OCI-LY1 (cell line): Measurements from ENCODE around the gene CRYBG1.

Experiments used
- H2AFZ ChIP-seq: fragments of 200-600 bp; sonication (generic), shearing (Covaris generic); 2 replicates; pipeline ENCODE4 v1.6.0; 2014; ENCODE audit warnings: antibody characterized with exemption, mild to moderate bottlenecking, low read length
- H3F3A ChIP-seq: fragments of 200-600 bp; sonication (generic), shearing (Covaris generic); 2 replicates; pipeline ENCODE4 v1.6.0; 2014; ENCODE audit warnings: mild to moderate bottlenecking, antibody characterized with exemption, low read length, moderate library complexity; ENCODE audit not compliant: insufficient read depth
- H3K27ac ChIP-seq: fragments of 200-600 bp; sonication (generic); 2 replicates; pipeline ENCODE4 v1.5.1; 2014; ENCODE audit warnings: low read length, mixed run types, mild to moderate bottlenecking, low read depth; ENCODE audit not compliant: poor library complexity, severe bottlenecking
- H3K27me3 ChIP-seq: fragments of 200-600 bp; sonication (generic); 2 replicates; pipeline ENCODE4 v1.6.0; 2014; ENCODE audit warnings: antibody characterized with exemption, mild to moderate bottlenecking, low read length, moderate library complexity; ENCODE audit not compliant: insufficient read depth
- H3K36me3 ChIP-seq: fragments of 200-600 bp; sonication (generic); 2 replicates; pipeline ENCODE4 v1.6.1; 2014; ENCODE audit warnings: mild to moderate bottlenecking, antibody characterized with exemption, low read length, moderate library complexity, mixed read lengths; ENCODE audit not compliant: insufficient read depth
- H3K4me1 ChIP-seq: fragments of 200-600 bp; sonication (generic); 2 replicates; pipeline ENCODE4 v1.5.1; 2014; ENCODE audit warnings: mild to moderate bottlenecking, low read length, moderate library complexity; ENCODE audit not compliant: insufficient read depth, severe bottlenecking
- H3K4me2 ChIP-seq: fragments of 200-600 bp; sonication (generic), shearing (Covaris generic); 2 replicates; pipeline ENCODE4 v1.6.1; 2014; ENCODE audit warnings: low read length
- H3K4me3 ChIP-seq: fragments of 200-600 bp; sonication (generic); 2 replicates; pipeline ENCODE4 v1.5.1; 2014; ENCODE audit warnings: low read length, low read depth, mild to moderate bottlenecking, mixed read lengths; ENCODE audit not compliant: poor library complexity, severe bottlenecking
- H3K79me2 ChIP-seq: fragments of 200-600 bp; shearing (Covaris generic); 2 replicates; pipeline ENCODE4 v1.6.1; 2016; ENCODE audit warnings: mixed run types, low read length, mixed read lengths; ENCODE audit not compliant: insufficient read depth
- H3K9ac ChIP-seq: fragments of 200-600 bp; sonication (generic), shearing (Covaris generic); 2 replicates; pipeline ENCODE4 v1.6.1; 2014; ENCODE audit warnings: mild to moderate bottlenecking, low read length, mixed read lengths
- H3K9me2 ChIP-seq: fragments of 200-600 bp; sonication (generic), shearing (Covaris generic); 2 replicates; pipeline ENCODE4 v1.6.1; 2014; ENCODE audit warnings: low read depth, mild to moderate bottlenecking, low read length, mixed read lengths
- H3K9me3 ChIP-seq: fragments of 200-600 bp; shearing (Covaris generic); 2 replicates; pipeline ENCODE4 v1.6.1; 2014; ENCODE audit warnings: low read length, mixed read lengths
- H4K20me1 ChIP-seq: fragments of 200-600 bp; sonication (generic), shearing (Covaris generic); 2 replicates; pipeline ENCODE4 v1.6.0; 2016; ENCODE audit warnings: mild to moderate bottlenecking, low read length; ENCODE audit not compliant: insufficient read depth
- CTCF ChIP-seq: fragments of 200-600 bp; sonication (generic), shearing (Covaris generic); IDR thresholded peaks from 2 replicates; pipeline ENCODE4 v1.5.1; 2017; ENCODE audit warnings: mild to moderate bottlenecking, antibody characterized with exemption, low read length, moderate library complexity, mixed read lengths
- EZH2 ChIP-seq: fragments of 200-600 bp; sonication (generic), shearing (Covaris generic); IDR thresholded peaks from 2 replicates; pipeline ENCODE4 v1.8.0; 2017; ENCODE audit warnings: borderline replicate concordance, mixed run types, mild to moderate bottlenecking, antibody characterized with exemption, low read length, moderate library complexity, mixed read lengths

CRYBG1 gene

GRCh38 chr6:106512048-106512967 is 151.8 kb downstream of the CRYBG1 start:
- Histone ChIP-seq H3K36me3 (no peaks in the 10 kb centered on the region; the same call in 1 of the 2 replicates), H3K9me3 (no peaks in the 10 kb centered on the region), H3K79me2 (peaks cover 8% of the 10 kb centered on the region; the same call in 1 of the 2 replicates), H3F3A (peaks cover 12% of the 10 kb centered on the region; the same call in 1 of the 2 replicates), H3K4me3 (peak overlapping the region; percentile 75), H3K27me3 (no peaks in the 10 kb centered on the region), H3K9ac (peak overlapping the region; percentile 79), H4K20me1 (no peaks in the 10 kb centered on the region), H3K27ac (peak overlapping the region; percentile 95), H3K9me2 (no peaks in the 10 kb centered on the region), H3K4me2 (peak overlapping the region; percentile 80), H3K4me1 (peaks cover 74% of the 10 kb centered on the region), H2AFZ (peak overlapping the region; percentile 22; the same call in 1 of the 2 replicates)
- TF ChIP-seq CTCF (peak; percentile 32; the same call in 1 of the 2 replicates), EZH2 (no peak)

- TF ChIP-seq EZH2 (no peak), CTCF (no peak)
- Histone ChIP-seq H3K27me3 (no peaks in the 10 kb centered on the region), H3K4me1 (peaks cover 80% of the 10 kb centered on the region), H4K20me1 (no peaks in the 10 kb centered on the region), H3F3A (peaks cover 12% of the 10 kb centered on the region; the same call in 1 of the 2 replicates), H3K27ac (peak overlapping the region; percentile 95), H3K36me3 (no peaks in the 10 kb centered on the region; the same call in 1 of the 2 replicates), H3K4me3 (peak overlapping the region; percentile 75), H3K9me2 (no peaks in the 10 kb centered on the region), H2AFZ (peak overlapping the region; percentile 22; the same call in 1 of the 2 replicates), H3K9ac (peak overlapping the region; percentile 79), H3K9me3 (no peaks in the 10 kb centered on the region), H3K4me2 (peak overlapping the region; percentile 80), H3K79me2 (peaks cover 13% of the 10 kb centered on the region; the same call in 1 of the 2 replicates)
Observed at GRCh38 chr6:106512968-106513574, 152.6 kb downstream of the CRYBG1 start.

DNA sequence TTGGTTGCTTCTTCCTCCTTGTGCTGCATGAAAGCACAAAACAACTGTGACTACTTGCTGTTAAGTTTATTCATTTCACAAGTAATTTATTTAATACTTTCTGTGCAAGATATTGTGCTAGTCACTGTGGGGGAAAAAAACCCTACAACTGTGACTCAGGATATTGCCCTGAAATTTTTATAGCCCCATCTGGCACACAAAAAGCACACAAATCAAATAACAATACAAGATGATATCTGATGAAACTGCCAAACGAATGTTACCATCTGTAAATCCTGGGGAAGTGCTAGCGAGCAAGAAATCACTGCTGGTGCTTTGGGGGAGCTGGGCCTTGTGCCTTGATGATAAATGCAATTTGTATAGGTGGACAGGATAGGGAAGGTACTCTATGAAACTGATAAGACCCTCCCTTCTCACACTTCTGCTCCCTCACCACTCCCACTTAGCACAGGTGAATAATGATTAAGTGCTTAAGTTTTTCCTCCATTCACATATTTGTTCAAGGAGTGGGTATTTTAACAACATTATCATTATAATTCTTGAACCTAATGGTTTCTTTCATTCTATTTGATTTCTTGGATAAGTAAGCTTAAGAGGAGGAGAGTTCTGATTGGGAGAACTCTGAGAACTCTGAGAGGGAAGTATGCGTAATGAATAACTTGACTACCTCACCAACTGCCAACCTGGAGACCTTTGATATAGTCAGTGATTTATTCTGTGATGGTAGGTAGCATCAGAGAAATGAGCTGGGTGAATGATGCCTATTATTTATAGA is 153.5 kb downstream of the CRYBG1 start:
- Histone ChIP-seq H3K27ac (peak overlapping the region; percentile 95), H3K4me2 (peak overlapping the region; percentile 80), H3K36me3 (no peaks in the 10 kb centered on the region), H4K20me1 (no peaks in the 10 kb centered on the region), H3F3A (peaks cover 12% of the 10 kb centered on the region; the same call in 1 of the 2 replicates), H3K9me3 (no peaks in the 10 kb centered on the region), H2AFZ (no peak overlapping the region), H3K9me2 (no peaks in the 10 kb centered on the region), H3K4me3 (peak overlapping the region; percentile 75), H3K27me3 (no peaks in the 10 kb centered on the region), H3K4me1 (peaks cover 87% of the 10 kb centered on the region), H3K79me2 (peaks cover 16% of the 10 kb centered on the region; the same call in 1 of the 2 replicates), H3K9ac (peak overlapping the region; percentile 79)
- TF ChIP-seq EZH2 (no peak), CTCF (no peak)
